SK-N-SH treated with all-trans-retinoic acid at 6 μM for 48 hours (cell line): Measurements from ENCODE around the gene CTTNBP2NL.
"Not testable (repeated sequence)": the region's sequence is repeated elsewhere in the genome, so short reads cannot be mapped to it uniquely, and the experiment has no call there.

Experiments used
- ATAC-seq: fragments of 200-7000 bp; cut with Tn5 transposase; 3 replicates; pipeline ENCODE4 v1.9.1; 2020; ENCODE audit warnings: mild to moderate bottlenecking, moderate library complexity
- ARNTL ChIP-seq: fragments of 450-650 bp; formaldehyde crosslinking; IDR thresholded peaks from 2 replicates; pipeline ENCODE4 v1.5.0; 2020; ENCODE audit warnings: low read depth, mild to moderate bottlenecking, moderate library complexity, borderline replicate concordance
- CSDC2 ChIP-seq: fragments of 250-450 bp; sonication (Bioruptor Pico); IDR thresholded peaks from 2 replicates; pipeline ENCODE4 v1.5.0; 2020; ENCODE audit warnings: mild to moderate bottlenecking, moderate library complexity
- ESRRG ChIP-seq: fragments of 250-450 bp; sonication (Bioruptor Pico); IDR thresholded peaks from 2 replicates; pipeline ENCODE4 v1.6.1; 2021; ENCODE audit warnings: mild to moderate bottlenecking
- GLIS3 ChIP-seq: fragments of 250-450 bp; sonication (Bioruptor Pico); IDR thresholded peaks from 2 replicates; pipeline ENCODE4 v1.5.0; 2020; ENCODE audit warnings: mild to moderate bottlenecking, moderate library complexity
- ISL1 ChIP-seq: fragments of 250-450 bp; sonication (Bioruptor Pico); IDR thresholded peaks from 2 replicates; pipeline ENCODE4 v2.1.2; 2022; ENCODE audit warnings: mild to moderate bottlenecking, moderate library complexity
- OSR1 ChIP-seq: fragments of 250-450 bp; sonication (Bioruptor Pico); IDR thresholded peaks from 2 replicates; pipeline ENCODE4 v1.8.0; 2022; ENCODE audit warnings: moderate library complexity, mild to moderate bottlenecking, inconsistent platforms
- PATZ1 ChIP-seq: fragments of 250-450 bp; sonication (Bioruptor Pico); IDR thresholded peaks from 2 replicates; pipeline ENCODE4 v1.8.0; 2020; ENCODE audit warnings: mild to moderate bottlenecking, moderate library complexity, borderline replicate concordance
- PPARA ChIP-seq: fragments of 250-450 bp; sonication (Bioruptor Pico); IDR thresholded peaks from 2 replicates; pipeline ENCODE4 v1.5.0; 2020; ENCODE audit warnings: mild to moderate bottlenecking, borderline replicate concordance
- RARB ChIP-seq: fragments of 250-450 bp; sonication (Bioruptor Pico); IDR thresholded peaks from 2 replicates; pipeline ENCODE4 v1.8.0; 2021; ENCODE audit warnings: mild to moderate bottlenecking, moderate library complexity
- SNAI2 ChIP-seq: fragments of 250-450 bp; sonication (Bioruptor Pico); IDR thresholded peaks from 2 replicates; pipeline ENCODE4 v1.5.0; 2020; ENCODE audit warnings: mild to moderate bottlenecking, moderate library complexity
- TCF4 ChIP-seq: fragments of 250-450 bp; sonication (Bioruptor Pico); IDR thresholded peaks from 2 replicates; pipeline ENCODE4 v1.8.0; 2021; ENCODE audit warnings: mild to moderate bottlenecking, moderate library complexity, borderline replicate concordance
- TOX ChIP-seq: fragments of 250-450 bp; sonication (Bioruptor Pico); IDR thresholded peaks from 2 replicates; pipeline ENCODE4 v1.8.0; 2021; ENCODE audit warnings: mild to moderate bottlenecking, moderate library complexity, borderline replicate concordance
- ZC3H10 ChIP-seq: fragments of 250-450 bp; sonication (Bioruptor Pico); IDR thresholded peaks from 2 replicates; pipeline ENCODE4 v1.5.1; 2021; ENCODE audit warnings: mild to moderate bottlenecking, moderate library complexity
- ZFP3 ChIP-seq: fragments of 250-450 bp; sonication (Bioruptor Pico); IDR thresholded peaks from 2 replicates; pipeline ENCODE4 v1.5.0; 2020; ENCODE audit warnings: mild to moderate bottlenecking, moderate library complexity
- ZFP30 ChIP-seq: fragments of 450-650 bp; formaldehyde crosslinking; IDR thresholded peaks from 2 replicates; pipeline ENCODE4 v1.5.0; 2022; ENCODE audit warnings: mild to moderate bottlenecking, moderate library complexity
- ZNF70 ChIP-seq: fragments of 450-650 bp; formaldehyde crosslinking; IDR thresholded peaks from 2 replicates; pipeline ENCODE4 v1.5.0; 2020; ENCODE audit warnings: mild to moderate bottlenecking, moderate library complexity
- ZNF8 ChIP-seq: fragments of 450-650 bp; formaldehyde crosslinking; IDR thresholded peaks from 2 replicates; pipeline ENCODE4 v1.5.0; 2020; ENCODE audit warnings: mild to moderate bottlenecking, moderate library complexity
- TF ChIP-seq, protein P1 (sequence below): fragments of 250-450 bp; sonication (Bioruptor Pico); IDR thresholded peaks from 2 replicates; pipeline ENCODE4 v1.5.0; 2020; ENCODE audit warnings: mild to moderate bottlenecking, moderate library complexity
- TF ChIP-seq, protein P2 (sequence below): fragments of 250-450 bp; sonication (Bioruptor Pico); IDR thresholded peaks from 2 replicates; pipeline ENCODE4 v1.8.0; 2021; ENCODE audit warnings: low read depth, mild to moderate bottlenecking, moderate library complexity, borderline replicate concordance

The CTTNBP2NL gene

DNA sequence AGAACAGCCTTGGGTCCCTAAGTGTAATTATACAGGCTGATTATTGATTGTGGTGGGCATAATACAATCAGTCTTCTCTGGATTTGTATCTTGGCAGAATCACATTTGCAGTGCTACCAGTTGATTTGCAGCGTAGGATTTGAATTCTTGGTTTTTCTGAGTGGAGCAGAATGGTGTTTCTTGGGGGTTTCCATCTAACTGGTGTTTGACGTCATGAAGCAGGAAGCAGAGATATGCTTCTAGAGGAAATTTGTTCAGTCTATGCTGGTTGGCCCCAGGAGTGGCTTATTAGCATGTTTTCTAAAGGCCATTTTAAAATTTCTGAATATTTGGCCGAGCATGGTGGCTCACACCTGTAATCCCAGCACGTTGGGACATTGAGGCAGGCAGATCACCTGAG lies 3.4 kb downstream of the CTTNBP2NL start:
- ATAC-seq: no peak
- no peak for TF ChIP-seq TOX (CRISPR knock-in tag)
- no peak for TF ChIP-seq ZC3H10
- no peak for TF ChIP-seq RARB (CRISPR knock-in tag)
- TF ChIP-seq ISL1: no peak
- TF ChIP-seq SNAI2 (CRISPR knock-in tag): no peak
- TF ChIP-seq, protein P1, sequence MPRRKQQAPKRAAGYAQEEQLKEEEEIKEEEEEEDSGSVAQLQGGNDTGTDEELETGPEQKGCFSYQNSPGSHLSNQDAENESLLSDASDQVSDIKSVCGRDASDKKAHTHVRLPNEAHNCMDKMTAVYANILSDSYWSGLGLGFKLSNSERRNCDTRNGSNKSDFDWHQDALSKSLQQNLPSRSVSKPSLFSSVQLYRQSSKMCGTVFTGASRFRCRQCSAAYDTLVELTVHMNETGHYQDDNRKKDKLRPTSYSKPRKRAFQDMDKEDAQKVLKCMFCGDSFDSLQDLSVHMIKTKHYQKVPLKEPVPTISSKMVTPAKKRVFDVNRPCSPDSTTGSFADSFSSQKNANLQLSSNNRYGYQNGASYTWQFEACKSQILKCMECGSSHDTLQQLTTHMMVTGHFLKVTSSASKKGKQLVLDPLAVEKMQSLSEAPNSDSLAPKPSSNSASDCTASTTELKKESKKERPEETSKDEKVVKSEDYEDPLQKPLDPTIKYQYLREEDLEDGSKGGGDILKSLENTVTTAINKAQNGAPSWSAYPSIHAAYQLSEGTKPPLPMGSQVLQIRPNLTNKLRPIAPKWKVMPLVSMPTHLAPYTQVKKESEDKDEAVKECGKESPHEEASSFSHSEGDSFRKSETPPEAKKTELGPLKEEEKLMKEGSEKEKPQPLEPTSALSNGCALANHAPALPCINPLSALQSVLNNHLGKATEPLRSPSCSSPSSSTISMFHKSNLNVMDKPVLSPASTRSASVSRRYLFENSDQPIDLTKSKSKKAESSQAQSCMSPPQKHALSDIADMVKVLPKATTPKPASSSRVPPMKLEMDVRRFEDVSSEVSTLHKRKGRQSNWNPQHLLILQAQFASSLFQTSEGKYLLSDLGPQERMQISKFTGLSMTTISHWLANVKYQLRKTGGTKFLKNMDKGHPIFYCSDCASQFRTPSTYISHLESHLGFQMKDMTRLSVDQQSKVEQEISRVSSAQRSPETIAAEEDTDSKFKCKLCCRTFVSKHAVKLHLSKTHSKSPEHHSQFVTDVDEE (CRISPR knock-in tag): no peak

GRCh38 chr1:112400706-112401105 lies 4.7 kb downstream of the CTTNBP2NL start:
- not testable (repeated sequence) for ATAC-seq

DNA sequence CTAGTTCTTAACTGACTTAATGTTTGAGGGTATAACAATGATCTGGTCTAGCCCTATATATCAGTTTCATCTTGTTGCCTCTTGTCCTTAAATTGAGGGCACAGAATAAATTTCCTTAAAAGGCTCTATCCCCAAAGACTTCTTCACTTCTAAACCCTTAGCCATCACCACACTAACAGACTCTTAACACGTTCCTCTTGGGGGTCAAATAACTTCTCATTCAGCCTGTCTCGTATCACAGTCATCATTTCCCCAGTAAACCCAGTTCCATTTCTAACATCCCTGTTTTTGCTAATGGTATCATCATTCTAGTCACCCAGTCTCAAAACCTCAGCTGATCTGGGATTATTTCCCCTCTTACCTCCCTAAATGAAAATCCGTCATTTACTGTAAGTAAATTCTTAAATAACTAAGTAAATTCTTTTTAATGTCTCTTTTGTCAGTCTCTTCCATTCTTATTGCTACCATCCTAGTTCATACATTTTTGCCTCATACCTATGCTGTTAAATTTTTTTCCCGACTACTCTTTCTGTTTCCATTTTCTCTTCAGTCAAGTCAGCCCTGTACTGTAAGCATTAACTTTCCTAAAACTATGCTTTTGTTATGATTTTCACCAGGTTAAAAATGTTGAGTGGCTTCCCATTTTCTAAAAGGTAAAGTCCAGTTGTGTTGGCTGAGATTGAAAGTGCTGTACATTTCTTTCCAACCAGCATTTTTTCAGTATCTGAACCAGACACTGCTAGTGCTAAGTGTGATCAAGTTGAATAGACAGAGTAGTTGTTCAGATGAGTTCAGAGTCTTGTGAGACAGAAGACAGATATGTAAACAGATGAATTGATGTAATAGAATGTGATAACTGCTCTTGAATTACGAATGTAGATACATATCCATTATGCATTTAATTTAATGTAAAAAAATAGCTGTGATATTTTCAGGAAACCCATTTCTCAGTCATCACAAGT lies 6.9 kb downstream of the CTTNBP2NL start:
- peak; percentile 50 for ATAC-seq
- TF ChIP-seq ZNF70 (CRISPR knock-in tag) (no peak), ISL1 (0 out of 2 replicates have a peak, but pooled peaks have one; percentile 7), ZNF8 (CRISPR knock-in tag) (no peak), ZC3H10 (no peak)

DNA sequence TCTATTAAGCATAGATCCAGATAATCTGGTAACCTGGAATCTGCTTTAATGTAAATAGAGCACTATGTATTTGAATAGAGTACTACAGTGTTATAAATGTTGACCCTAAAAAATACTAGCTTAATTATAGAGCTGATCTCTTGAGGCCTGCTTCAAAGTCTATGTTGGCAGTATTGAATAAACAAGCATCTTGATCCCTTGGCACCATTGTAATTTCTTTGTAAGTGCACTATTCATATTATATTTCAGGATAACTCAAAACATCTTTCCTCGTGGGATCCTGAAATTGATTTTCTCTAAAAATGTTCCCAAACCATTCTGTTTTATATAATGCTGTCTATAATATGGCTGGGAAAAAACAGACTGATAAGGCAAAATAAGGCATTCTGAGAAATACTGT lies 10.8 kb downstream of the CTTNBP2NL start:
- TF ChIP-seq TOX (CRISPR knock-in tag): no peak
- no peak for TF ChIP-seq ZNF8 (CRISPR knock-in tag)
- no peak for TF ChIP-seq ISL1
- TF ChIP-seq OSR1: no peak

DNA sequence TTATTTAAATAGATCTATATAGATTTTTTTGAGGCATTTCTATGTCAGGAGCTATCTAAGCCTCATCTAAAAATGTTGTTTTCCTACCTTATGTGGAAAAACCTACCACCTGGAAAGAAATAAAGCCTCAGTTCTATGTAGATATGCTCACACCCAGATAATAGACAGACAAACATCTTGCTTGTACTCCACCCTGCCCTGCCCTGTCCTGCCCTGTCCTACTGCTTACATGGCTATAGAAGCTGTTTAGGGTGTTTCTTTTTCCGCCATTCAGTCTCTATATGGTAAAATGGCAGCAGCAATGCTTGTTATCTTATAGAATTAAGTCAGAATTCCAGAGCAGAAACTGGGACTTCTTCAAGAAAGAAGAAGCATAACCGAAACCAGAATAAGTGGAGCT lies 13.4 kb downstream of the CTTNBP2NL start:
- no peak for ATAC-seq
- TF ChIP-seq ZC3H10: no peak
- no peak for TF ChIP-seq TOX (CRISPR knock-in tag)
- TF ChIP-seq GLIS3: no peak
- no peak for TF ChIP-seq ZFP3 (CRISPR knock-in tag)
- TF ChIP-seq CSDC2 (CRISPR knock-in tag): no peak
- TF ChIP-seq, protein P2, sequence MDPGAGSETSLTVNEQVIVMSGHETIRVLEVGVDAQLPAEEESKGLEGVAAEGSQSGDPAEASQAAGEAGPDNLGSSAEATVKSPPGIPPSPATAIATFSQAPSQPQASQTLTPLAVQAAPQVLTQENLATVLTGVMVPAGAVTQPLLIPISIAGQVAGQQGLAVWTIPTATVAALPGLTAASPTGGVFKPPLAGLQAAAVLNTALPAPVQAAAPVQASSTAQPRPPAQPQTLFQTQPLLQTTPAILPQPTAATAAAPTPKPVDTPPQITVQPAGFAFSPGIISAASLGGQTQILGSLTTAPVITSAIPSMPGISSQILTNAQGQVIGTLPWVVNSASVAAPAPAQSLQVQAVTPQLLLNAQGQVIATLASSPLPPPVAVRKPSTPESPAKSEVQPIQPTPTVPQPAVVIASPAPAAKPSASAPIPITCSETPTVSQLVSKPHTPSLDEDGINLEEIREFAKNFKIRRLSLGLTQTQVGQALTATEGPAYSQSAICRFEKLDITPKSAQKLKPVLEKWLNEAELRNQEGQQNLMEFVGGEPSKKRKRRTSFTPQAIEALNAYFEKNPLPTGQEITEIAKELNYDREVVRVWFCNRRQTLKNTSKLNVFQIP (CRISPR knock-in tag): no peak
- TF ChIP-seq PPARA (CRISPR knock-in tag): no peak
- TF ChIP-seq, protein P1 (CRISPR knock-in tag): no peak
- no peak for TF ChIP-seq ISL1
- TF ChIP-seq TCF4: no peak
- no peak for TF ChIP-seq ZFP30 (CRISPR knock-in tag)
- no peak for TF ChIP-seq PATZ1 (CRISPR knock-in tag)
- TF ChIP-seq ARNTL (CRISPR knock-in tag): no peak
- TF ChIP-seq ZNF8 (CRISPR knock-in tag): no peak
- TF ChIP-seq ESRRG (CRISPR knock-in tag): no peak
- no peak for TF ChIP-seq OSR1

More for the DNA sequence above, 10.8 kb downstream of the CTTNBP2NL start:
- no peak for ATAC-seq
